NCI-H345 treated with DMSO at 0.1 percent for 48 hours (cell line): Measurements from ENCODE around the gene KDM5A.
"Not testable (repeated sequence)": the region's sequence is repeated elsewhere in the genome, so short reads cannot be mapped to it uniquely, and the experiment has no call there.

Experiments
- DNase-seq: peaks from one replicate; lab custom pipeline; 2025; ENCODE audit not compliant: unreplicated experiment; lab: John Stamatoyannopoulos, UW

KDM5A gene

DNA sequence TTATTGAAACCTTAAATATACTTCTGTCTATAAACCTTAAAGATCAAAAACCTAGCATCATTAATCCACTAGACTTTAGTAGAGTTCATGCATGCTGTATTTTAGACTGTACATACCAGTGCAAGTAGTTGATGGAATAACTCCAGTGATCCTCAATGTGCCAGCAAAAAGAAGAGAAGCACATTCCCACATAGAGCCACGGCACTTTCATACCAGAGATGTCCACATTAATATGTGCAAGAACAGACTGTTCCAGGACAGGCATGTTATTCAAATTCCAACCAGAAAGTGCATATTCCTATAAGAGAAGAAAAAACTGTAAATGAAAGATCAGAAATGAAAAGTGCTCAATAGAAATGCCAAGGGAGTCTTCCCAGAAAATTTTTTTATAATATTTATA lies 55.0 kb downstream of the KDM5A start:
- no peak for DNase-seq

DNA sequence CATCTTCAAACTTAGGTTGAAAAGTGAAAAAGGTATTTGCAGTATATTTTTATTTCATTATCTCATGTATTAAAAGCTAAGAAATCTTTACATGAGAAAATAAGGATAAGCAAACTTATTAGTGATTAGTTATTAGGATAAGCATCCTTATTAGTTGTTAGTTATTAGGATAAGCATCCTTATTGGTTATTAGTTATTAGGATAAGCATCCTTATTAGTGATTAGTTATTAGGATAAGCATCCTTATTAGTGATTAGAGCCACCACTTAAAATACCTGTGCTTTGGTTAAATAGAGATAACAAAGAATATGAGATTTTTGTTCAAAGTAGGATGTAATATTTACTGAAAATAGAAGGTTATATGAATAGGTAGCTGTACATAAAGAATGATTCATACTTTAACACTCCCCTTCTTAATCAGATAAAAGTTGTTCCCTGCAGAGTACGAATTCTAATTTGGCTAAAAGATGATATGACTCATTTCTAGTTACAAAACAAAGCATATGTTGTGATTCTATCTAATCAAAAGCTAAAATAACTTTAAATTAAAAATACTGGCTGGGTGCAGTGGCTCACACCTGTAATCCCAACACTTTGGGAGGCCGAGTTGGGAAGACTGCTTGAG lies 56.4 kb downstream of the KDM5A start:
- no peak for DNase-seq

GRCh38 chr12:331287-331686 lies 57.8 kb downstream of the KDM5A start:
- DNase-seq, result no peak

DNA sequence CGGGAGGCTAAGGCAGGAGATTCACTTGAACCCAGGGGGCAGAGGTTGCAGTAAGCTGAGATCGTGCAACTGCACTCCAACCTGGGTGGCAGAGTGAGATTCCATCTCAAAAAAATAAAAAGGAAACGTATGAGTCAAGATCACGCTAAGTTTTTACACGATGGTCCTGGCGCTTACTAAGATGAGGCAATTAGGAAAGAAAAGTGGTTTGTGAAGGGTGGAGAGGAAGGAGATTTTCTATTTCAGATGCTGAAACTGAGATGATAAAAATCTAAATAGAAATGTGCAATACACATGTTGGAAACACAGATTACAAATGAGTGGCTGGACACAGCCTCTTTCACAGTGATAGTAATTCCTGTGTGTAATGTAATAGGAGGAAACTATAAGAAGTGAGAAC lies 63.2 kb downstream of the KDM5A start:
- DNase-seq, result no peak

DNA sequence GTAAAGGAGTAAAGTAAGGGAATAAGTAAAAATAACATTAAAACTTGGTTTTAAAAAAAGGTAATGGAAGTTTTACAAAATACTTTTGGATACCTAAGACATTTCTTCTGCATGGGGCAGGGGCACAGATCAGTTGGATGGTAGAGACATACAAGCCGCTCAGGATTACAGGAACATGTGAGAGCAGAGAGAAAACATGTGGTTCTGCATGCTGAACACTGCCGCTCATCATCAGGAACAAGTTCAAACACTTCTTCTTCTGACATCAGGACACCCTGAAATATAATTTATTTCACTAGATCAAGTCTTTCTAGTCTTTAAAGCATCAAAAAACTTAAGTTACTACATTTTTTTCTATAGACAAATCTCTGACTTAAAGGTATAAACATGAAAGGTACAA lies 65.6 kb downstream of the KDM5A start:
- no peak for DNase-seq

- DNase-seq, result no peak
These were observed 67.4 kb downstream of the KDM5A start for GRCh38 chr12:321606-322326.

DNA sequence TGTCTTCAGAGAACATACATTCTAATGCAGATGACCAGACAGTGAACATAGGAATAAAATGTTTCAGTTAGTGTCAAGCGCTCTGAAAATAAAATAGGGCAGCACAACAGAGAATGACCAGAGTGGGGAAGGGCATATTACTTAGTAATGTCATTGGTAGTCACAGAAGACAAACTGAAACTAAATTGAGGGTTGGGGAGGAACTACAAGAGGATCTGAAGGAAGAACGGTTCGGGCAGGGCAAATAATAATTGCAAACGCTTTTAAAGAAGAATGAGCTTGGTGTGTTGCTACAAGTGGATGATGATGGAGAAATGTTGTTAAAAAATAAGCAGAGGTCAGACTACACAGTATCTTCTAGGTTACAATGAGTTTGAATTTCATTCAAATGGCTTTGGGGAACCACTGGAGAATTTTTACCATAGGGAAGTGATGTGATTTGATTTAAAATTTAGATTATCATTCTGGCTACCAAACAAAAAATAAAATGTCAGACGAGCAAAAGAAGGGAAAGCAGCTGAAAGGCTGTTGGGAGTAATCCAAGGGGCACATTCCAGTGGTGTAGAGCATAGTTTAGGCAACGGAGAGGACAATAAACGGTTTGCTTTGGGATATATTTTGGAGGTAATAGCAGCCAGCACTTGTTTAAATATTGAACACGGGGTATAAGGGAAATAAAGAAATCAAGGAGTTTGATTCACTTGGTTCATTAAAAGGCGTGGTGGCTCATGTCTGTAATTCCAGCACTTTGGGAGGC lies 70.2 kb downstream of the KDM5A start:
- DNase-seq, result no peak

DNA sequence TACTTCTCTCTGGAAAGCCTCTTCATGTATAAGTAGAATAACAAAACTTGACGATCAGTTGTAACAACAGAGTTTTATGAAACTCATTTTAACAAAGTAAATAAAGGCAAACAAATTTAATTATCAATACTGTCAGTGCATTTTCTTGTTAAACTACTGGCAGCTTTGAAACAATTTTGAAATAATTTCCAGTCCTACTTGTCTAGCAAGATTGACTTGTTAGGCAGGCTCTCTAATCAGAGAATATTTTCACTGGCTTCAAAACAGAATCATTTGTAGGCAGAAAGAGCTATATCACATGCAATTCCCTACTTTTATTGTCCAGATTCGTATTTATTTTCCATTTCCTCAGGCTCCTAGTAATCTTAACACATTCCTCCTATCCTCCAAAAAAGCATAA lies 80.6 kb downstream of the KDM5A start:
- no peak for DNase-seq

- no peak for DNase-seq
These were observed 81.7 kb downstream of the KDM5A start for GRCh38 chr12:307406-307805.

DNA sequence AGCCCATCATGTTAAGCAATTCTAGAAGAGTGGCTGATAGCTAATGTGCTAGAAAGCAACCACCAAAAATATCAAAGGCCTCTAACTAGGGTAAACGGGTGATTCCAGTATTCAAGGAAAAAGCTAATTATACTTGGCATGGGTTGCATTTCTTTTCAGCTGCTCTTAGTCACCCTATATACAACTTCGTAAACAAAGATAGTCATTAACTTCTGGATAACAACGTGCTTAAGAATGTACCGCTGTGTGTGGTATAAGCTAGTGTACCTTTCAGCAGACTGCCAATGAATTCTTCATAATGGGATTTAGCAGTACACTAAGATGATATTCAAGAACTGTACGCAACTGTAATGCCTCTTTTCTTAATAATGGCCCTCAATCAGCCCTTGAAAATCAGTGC lies 84.3 kb downstream of the KDM5A start:
- no peak for DNase-seq

DNA sequence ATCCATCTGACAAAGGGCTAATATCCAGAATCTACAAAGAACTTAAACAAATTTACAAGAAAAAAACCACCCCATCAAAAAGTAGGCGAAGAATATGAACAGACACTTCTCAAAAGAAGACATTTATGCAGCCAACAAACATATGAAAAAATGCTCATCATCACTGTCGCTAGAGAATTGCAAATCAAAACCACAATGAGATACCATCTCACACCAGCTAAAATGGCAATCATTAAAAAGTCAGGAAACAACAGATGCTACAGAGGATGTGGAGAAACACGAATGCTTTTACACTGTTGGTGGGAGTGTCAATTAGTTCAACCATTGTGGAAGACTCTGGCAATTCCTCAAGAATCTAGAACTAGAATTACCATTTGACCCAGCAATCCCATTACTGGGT lies 86.4 kb downstream of the KDM5A start:
- not testable (repeated sequence) for DNase-seq

- not testable (repeated sequence) for DNase-seq
These were observed 89.0 kb downstream of the KDM5A start for GRCh38 chr12:300166-300565.

- not testable (repeated sequence) for DNase-seq
These were observed 89.6 kb downstream of the KDM5A start for GRCh38 chr12:299511-299910.

DNA sequence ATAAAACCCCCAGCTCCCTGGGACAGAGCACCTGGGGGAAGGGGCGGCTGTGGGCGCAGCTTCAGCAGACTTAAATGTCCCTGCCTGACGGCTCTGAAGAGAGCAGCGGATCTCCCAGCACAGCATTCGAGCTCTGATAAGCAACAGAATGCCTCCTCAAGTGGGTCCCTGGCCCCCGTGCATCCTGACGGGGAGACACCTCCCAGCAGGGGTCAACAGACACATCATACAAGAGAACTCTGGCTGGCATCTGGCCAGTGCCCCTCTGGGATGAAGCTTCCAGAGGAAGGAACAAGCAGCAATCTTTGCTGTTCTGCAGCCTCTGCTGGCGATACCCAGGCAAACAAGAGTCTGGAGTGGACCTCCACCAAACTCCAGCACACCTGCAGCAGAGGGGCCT lies 91.1 kb downstream of the KDM5A start:
- not testable (repeated sequence) for DNase-seq

DNA sequence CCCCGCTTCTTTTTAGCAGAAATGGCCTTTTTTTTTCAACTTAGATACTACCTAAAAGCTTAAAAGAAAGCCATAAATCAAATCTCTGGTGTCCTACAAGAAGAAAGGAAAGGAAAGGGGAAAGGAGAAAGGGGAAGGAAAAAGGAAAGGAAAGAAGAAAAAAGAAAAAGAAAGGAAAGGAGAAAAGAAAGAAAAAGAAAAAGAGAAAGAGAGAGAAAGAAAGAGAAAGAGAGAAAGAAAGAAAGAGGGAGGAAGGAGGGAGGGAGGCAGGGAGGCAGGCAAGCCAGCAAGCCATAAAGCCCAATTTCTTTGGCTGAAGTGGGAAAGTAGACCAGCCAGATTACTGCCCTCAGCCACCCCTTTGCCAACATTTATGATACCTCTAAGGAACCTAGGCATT lies 94.0 kb downstream of the KDM5A start:
- DNase-seq, result no peak

GRCh38 chr12:293199-293598 lies 95.9 kb downstream of the KDM5A start:
- no peak for DNase-seq

DNA sequence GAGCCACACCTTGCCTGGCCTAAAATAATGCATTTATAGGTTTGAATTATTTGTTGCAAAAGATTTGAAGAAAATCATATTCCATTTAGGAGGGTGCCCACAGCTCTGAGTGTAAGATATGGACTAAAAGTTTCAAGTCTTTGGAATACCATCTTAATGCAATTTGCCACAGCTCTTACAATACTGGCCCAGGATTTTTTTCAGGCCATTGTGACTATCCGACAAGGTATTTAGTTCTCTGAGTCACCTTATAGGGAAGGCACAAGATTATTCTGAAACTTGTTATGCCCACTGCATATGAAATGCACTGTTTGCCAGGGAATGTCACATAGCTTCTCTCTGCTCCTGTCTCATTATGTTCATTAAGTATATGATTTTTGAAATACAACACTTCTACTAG lies 96.9 kb downstream of the KDM5A start:
- DNase-seq, result no peak

DNA sequence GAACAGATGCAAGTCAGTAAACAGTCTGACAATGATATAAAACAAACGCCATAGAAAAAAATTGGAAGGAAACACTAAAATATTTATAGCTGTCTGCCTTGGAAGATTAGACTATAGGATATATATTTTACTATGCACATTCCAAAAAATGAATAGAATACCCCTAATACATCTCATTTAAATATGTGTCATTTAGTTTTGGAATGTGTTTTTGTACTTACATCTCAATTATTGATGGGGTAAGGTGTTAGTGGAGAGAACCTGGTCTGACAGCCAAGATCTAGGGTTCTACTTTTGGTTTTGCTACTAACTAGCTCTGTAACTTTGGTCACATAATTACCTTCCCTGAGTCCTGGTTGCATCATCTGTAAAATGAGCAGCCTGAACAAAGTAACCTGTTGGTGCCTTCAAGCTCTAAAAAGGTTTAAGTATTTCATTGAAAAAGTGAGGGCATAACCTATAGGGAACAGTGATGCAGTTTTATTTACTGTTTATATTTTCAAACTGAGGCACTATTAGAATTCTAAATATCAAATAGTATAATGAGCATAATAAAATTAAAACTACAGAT lies 97.9 kb downstream of the KDM5A start:
- DNase-seq, result no peak

DNA sequence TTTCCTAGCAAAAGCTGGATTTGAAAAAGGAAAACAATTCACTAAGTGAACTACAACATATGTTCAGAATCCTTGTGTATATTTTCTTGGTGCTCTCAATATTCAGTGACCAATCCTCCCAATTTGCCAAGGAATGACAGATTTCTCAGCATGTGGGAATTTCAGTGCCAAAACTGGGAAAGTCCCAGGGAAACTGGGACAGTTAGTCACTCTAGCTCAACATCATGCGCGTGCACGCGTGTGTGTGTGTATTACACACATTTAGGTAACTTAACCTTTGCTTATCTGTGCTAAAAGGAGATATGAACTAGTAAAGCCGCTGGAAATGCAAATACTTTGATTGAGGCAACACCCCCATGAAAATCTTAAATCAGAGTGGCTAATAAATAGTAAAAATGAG lies 100.4 kb downstream of the KDM5A start:
- DNase-seq, result no peak

- no peak for DNase-seq
These were observed 102.4 kb downstream of the KDM5A start for GRCh38 chr12:286531-287300.

DNA sequence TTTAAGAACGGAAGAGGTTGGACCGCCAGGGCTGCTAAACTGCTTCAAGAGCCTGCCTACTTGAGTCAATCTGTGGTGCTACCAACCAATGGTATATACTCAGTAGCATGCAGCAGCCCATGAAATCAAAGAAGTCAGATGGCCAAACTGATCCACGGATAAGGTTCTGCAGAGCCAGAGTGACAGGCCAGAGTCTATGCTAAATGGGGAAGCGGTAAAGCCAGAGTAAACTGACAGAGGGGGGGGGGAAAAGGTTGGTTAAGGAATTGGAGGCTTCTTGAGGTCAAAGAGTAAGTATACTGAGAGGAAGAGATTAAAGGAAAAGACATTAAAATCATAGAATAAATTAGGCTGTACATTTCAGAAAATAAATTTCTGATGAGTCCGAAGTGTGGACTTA lies 111.1 kb downstream of the KDM5A start:
- no peak for DNase-seq
